H1 (cell line): ENCODE data around the gene STXBP4. TPM values are rescaled to one million over a fixed set of nuclear protein-coding genes. Genes with fewer than 3 reads are reported as not detected.

Experiments
- CTCF ChIA-PET: fragments of 300-600 bp; sonication (Branson Sonifier 250); formaldehyde crosslinking; loops from one replicate; lab custom pipeline; 2021; ENCODE audit not compliant: partially characterized antibody; lab: Charles Lee
- POLR2A ChIA-PET: fragments of 300-600 bp; sonication (Branson Sonifier 250); formaldehyde crosslinking; loops from one replicate; lab custom pipeline; 2021; ENCODE audit warnings: inconsistent platforms; ENCODE audit not compliant: partially characterized antibody; lab: Charles Lee
- DNase-seq, 2 experiments: peaks; one replicate each; pipeline versions ENCODE4 v3.0.0 to v3.0.0-alpha.2; 2010 to 2022; ENCODE audit warnings: low spot score in 2 of 2, low read depth in 1 of 2, mixed read lengths in 1 of 2
- FAIRE-seq: peaks from 2 replicates; lab custom pipeline; 2011; peaks lifted over from hg19 to GRCh38; lab: Jason Lieb, UNC
- H2AFZ ChIP-seq: 2 replicates; pipeline ENCODE4 v1.8.1; 2012; ENCODE audit warnings: low read length, inconsistent platforms
- H2AK5ac ChIP-seq: 2 replicates; pipeline ENCODE4 v1.6.1; 2013; ENCODE audit warnings: low read depth, low read length
- H2BK120ac ChIP-seq: replicated peaks from 2 replicates; pipeline ENCODE3; 2013; ENCODE audit warnings: low read depth, low read length, inconsistent platforms
- H2BK12ac ChIP-seq: 2 replicates; pipeline ENCODE4 v1.6.1; 2013; ENCODE audit warnings: low read depth, low read length
- H2BK15ac ChIP-seq: 2 replicates; pipeline ENCODE4 v1.6.1; 2013; ENCODE audit warnings: low read length
- H2BK20ac ChIP-seq: 2 replicates; pipeline ENCODE4 v1.6.1; 2013; ENCODE audit warnings: low read length
- H2BK5ac ChIP-seq: 2 replicates; pipeline ENCODE4 v1.6.1; 2013; ENCODE audit warnings: low read depth, low read length
- H3K14ac ChIP-seq: 2 replicates; pipeline ENCODE4 v1.6.1; 2013; ENCODE audit warnings: inconsistent platforms; ENCODE audit not compliant: insufficient read length
- H3K18ac ChIP-seq: 2 replicates; pipeline ENCODE4 v1.6.1; 2013; ENCODE audit warnings: low read length; ENCODE audit errors: extremely low read depth
- H3K23ac ChIP-seq: 2 replicates; pipeline ENCODE4 v1.6.1; 2013; ENCODE audit warnings: inconsistent platforms; ENCODE audit not compliant: insufficient read length
- H3K23me2 ChIP-seq: 2 replicates; pipeline ENCODE4 v1.6.1; 2013; ENCODE audit warnings: low read depth, low read length
- H3K27ac ChIP-seq: 2 replicates; pipeline ENCODE4 v1.6.1; 2011; ENCODE audit warnings: low read depth, low read length, inconsistent platforms
- H3K27me3 ChIP-seq, 4 experiments: replicated peaks in 1 of 4; 1 replicate in 1 of 4; 2 replicates in 3 of 4; pipeline versions ENCODE4 v1.6.1 to v1.8.1; 2011 to 2013; ENCODE audit warnings: low read length in 3 of 4, mild to moderate bottlenecking in 3 of 4, inconsistent platforms in 2 of 4, mixed read lengths in 2 of 4, moderate library complexity in 1 of 4; ENCODE audit not compliant: control insufficient read depth in 3 of 4, insufficient read depth in 3 of 4; ENCODE audit errors: extremely low read depth in 1 of 4
- H3K36me3 ChIP-seq, 4 experiments: 2 replicates each; pipeline versions ENCODE4 v1.6.1 to v1.8.1; 2011 to 2013; ENCODE audit warnings: mild to moderate bottlenecking in 4 of 4, low read length in 3 of 4, moderate library complexity in 2 of 4, control low read depth in 1 of 4, inconsistent platforms in 1 of 4; ENCODE audit not compliant: insufficient read depth in 4 of 4, control insufficient read depth in 2 of 4
- H3K4ac ChIP-seq: replicated peaks from 2 replicates; pipeline ENCODE3; 2013; ENCODE audit warnings: low read length, low read depth, mixed read lengths, inconsistent platforms; ENCODE audit not compliant: insufficient read length
- H3K4me1 ChIP-seq, 4 experiments: replicated peaks in 1 of 4; 1 replicate in 1 of 4; 2 replicates in 3 of 4; pipeline versions ENCODE4 v1.6.1 to v1.8.1; 2011 to 2013; ENCODE audit warnings: low read length in 3 of 4, inconsistent platforms in 2 of 4, mixed read lengths in 1 of 4; ENCODE audit not compliant: insufficient read depth in 4 of 4, control insufficient read depth in 3 of 4
- H3K4me2 ChIP-seq, 2 experiments: 2 replicates each; pipeline versions ENCODE4 v1.6.1 to v1.8.1; 2011 to 2013; ENCODE audit warnings: low read depth in 2 of 2, low read length in 2 of 2, control low read depth in 1 of 2, inconsistent platforms in 1 of 2, mild to moderate bottlenecking in 1 of 2; ENCODE audit not compliant: insufficient read depth in 1 of 2
- H3K4me3 ChIP-seq, 4 experiments: fragments of 200-600, 300-600 bp in 1 of 4; sonication (generic), shearing (Covaris generic), sonication (Bioruptor Twin) in 1 of 4; 2 replicates each; pipeline versions ENCODE4 v1.5.1 to v1.8.1; 2011 to 2016; ENCODE audit warnings: low read length in 4 of 4, low read depth in 3 of 4, control low read depth in 2 of 4, inconsistent platforms in 2 of 4, mild to moderate bottlenecking in 2 of 4, mixed read lengths in 1 of 4, moderate library complexity in 1 of 4; ENCODE audit not compliant: insufficient read depth in 2 of 4; ENCODE audit errors: extremely low read depth in 1 of 4
- H3K56ac ChIP-seq: replicated peaks from 2 replicates; pipeline ENCODE3; 2013; ENCODE audit warnings: low read depth, mild to moderate bottlenecking, mixed read lengths, low read length, inconsistent platforms; ENCODE audit not compliant: insufficient read length
- H3K79me1 ChIP-seq: 2 replicates; pipeline ENCODE4 v1.6.1; 2013; ENCODE audit warnings: low read depth, low read length, control low read depth
- H3K79me2 ChIP-seq, 2 experiments: 2 replicates each; pipeline versions ENCODE4 v1.6.1 to v1.8.1; 2012 to 2013; ENCODE audit warnings: low read length in 2 of 2, mild to moderate bottlenecking in 2 of 2, inconsistent platforms in 1 of 2; ENCODE audit not compliant: insufficient read depth in 2 of 2, control insufficient read depth in 1 of 2
- H3K9ac ChIP-seq, 4 experiments: replicated peaks in 1 of 4; 1 replicate in 1 of 4; 2 replicates in 3 of 4; pipeline versions ENCODE4 v1.6.1 to v1.8.1; 2011 to 2013; ENCODE audit warnings: low read depth in 3 of 4, low read length in 3 of 4, control low read depth in 2 of 4, mild to moderate bottlenecking in 2 of 4, moderate library complexity in 2 of 4, inconsistent platforms in 1 of 4; ENCODE audit errors: extremely low read depth in 1 of 4
- H3K9me3 ChIP-seq, 2 experiments: 2 replicates each; pipeline versions ENCODE4 v1.6.1 to v1.8.1; 2012 to 2013; ENCODE audit warnings: mild to moderate bottlenecking in 2 of 2, moderate library complexity in 2 of 2, control low read depth in 1 of 2, inconsistent platforms in 1 of 2, low read depth in 1 of 2, low read length in 1 of 2, mixed read lengths in 1 of 2; ENCODE audit not compliant: insufficient read depth in 2 of 2
- H4K20me1 ChIP-seq, 2 experiments: replicated peaks in 1 of 2; 2 replicates each; pipeline versions ENCODE3 to v1.8.1; 2011 to 2013; ENCODE audit warnings: inconsistent platforms in 2 of 2, low read length in 2 of 2, mild to moderate bottlenecking in 1 of 2; ENCODE audit not compliant: insufficient read depth in 2 of 2, control insufficient read depth in 1 of 2
- H4K5ac ChIP-seq: 2 replicates; pipeline ENCODE4 v1.6.1; 2013; ENCODE audit warnings: low read length, low read depth, mixed read lengths, inconsistent platforms; ENCODE audit not compliant: insufficient read length
- H4K8ac ChIP-seq: 2 replicates; pipeline ENCODE4 v1.8.0; 2013; ENCODE audit warnings: mild to moderate bottlenecking, moderate library complexity, low read length, inconsistent platforms; ENCODE audit not compliant: insufficient read depth; ENCODE audit errors: extremely low read depth
- H4K91ac ChIP-seq: replicated peaks from 2 replicates; pipeline ENCODE3; 2013; ENCODE audit warnings: low read length, mixed read lengths, inconsistent platforms; ENCODE audit not compliant: insufficient read length
- ATF3 ChIP-seq: IDR thresholded peaks from 2 replicates; pipeline ENCODE4 v1.6.1; 2011; ENCODE audit warnings: low read depth, mild to moderate bottlenecking, low read length; ENCODE audit not compliant: insufficient read depth
- CTCF ChIP-seq, 3 experiments: IDR thresholded peaks; 1 replicate in 2 of 3; 2 replicates in 1 of 3; pipeline versions ENCODE4 v1.5.1 to v1.6.1; 2011; ENCODE audit warnings: low read length in 3 of 3, mild to moderate bottlenecking in 3 of 3, inconsistent platforms in 2 of 3, low read depth in 1 of 3, moderate library complexity in 1 of 3; ENCODE audit not compliant: insufficient read depth in 1 of 3; ENCODE audit errors: control extremely low read depth in 1 of 3
- EGR1 ChIP-seq: IDR thresholded peaks from 2 replicates; pipeline ENCODE4 v1.6.1; 2011; ENCODE audit warnings: low read depth, low read length, borderline replicate concordance
- SP1 ChIP-seq: IDR thresholded peaks from 2 replicates; pipeline ENCODE4 v1.6.1; 2011; ENCODE audit warnings: low read depth, low read length
- WGBS, 2 experiments: shearing (Covaris generic) in 1 of 2; methylation state at CpG; one replicate each; pipeline versions ENCODE4 v1.1.6 to v1.1.7; 2013 to 2015; ENCODE audit warnings: low lambda C conversion rate in 2 of 2, mixed read lengths in 2 of 2, inconsistent platforms in 1 of 2, low coverage in 1 of 2, missing lambda C conversion rate in 1 of 2; ENCODE audit not compliant: insufficient replicate concordance in 2 of 2, insufficient coverage in 1 of 2, insufficient read length in 1 of 2; ENCODE audit errors: extremely low coverage in 1 of 2, missing lambda C conversion rate in 1 of 2; 5-methylcytosine and 5-hydroxymethylcytosine counted together
- polyA plus RNA-seq, 7 experiments: library from polyadenylated mRNA; depleted of rRNA in 3 of 7; stranded (reverse) in 5 of 7; unstranded in 2 of 7; fragments of >200 nt in 5 of 7; fragments of 200-250 nt in 2 of 7; gene quantifications; 1 replicate in 5 of 7; 2 replicates in 1 of 7; 4 replicates in 1 of 7; pipeline versions ENCODE4 v1.2.1 to v1.2.3, GENCODE V29; 2011 to 2013; ENCODE audit warnings: missing spikeins in 2 of 7, mixed read lengths in 2 of 7
- total RNA-seq: library from RNA; stranded (reverse); fragmentation: NEBNext Ultra II Directional; extraction: Animal tissue kit (Norgen Biotek cat#: 25700); gene quantifications from 2 replicates; pipeline ENCODE4 v1.2.1, GENCODE V29; 2021

The STXBP4 gene
- total and polyA plus RNA-seq, 2 of the 8 experiments (the other 6 are each of a cell fraction or from before 2014, with no cell fraction given) = 3.2 to 18.5 TPM

GRCh38 chr17:55133583-55133982, 165.0 kb downstream of the STXBP4 start:
- POLR2A ChIA-PET = no interaction called here
- Histone ChIP-seq H3K18ac (no peak overlapping the region), H3K4me2 (no peak overlapping the region), H4K5ac (no peak overlapping the region), H3K4me3 (no peak overlapping the region), H2BK20ac (no peak overlapping the region), H4K8ac (no peak overlapping the region), H2BK5ac (no peak overlapping the region), H4K91ac (no peak overlapping the region), H3K14ac (no peak overlapping the region), H3K4ac (no peak overlapping the region), H3K23ac (no peak overlapping the region), H2AK5ac (no peak overlapping the region), H2BK15ac (no peak overlapping the region), H2BK12ac (no peak overlapping the region), H3K4me1 (no peaks in the 10 kb centered on the region), H3K9ac (no peak overlapping the region), H3K23me2 (no peaks in the 10 kb centered on the region), H3K79me2 (no peaks in the 10 kb centered on the region), H2BK120ac (no peak overlapping the region), H3K36me3 (no peaks in the 10 kb centered on the region), H3K79me1 (no peaks in the 10 kb centered on the region), H3K9me3 (no peaks in the 10 kb centered on the region), H3K27me3 (no peaks in the 10 kb centered on the region), H3K27ac (no peak overlapping the region), H3K56ac (no peak overlapping the region), H4K20me1 (no peaks in the 10 kb centered on the region), H2AFZ (no peak overlapping the region)
- no peak for DNase-seq
- WGBS, 2 experiments = 68% methylated on average over 2 of the region's 2 CpGs; no CpG with 5 or more reads in 1 of the 2 experiments
- no peak for FAIRE-seq
- no peak for TF ChIP-seq CTCF (IDR thresholded peaks at IDR 0.05; ENCODE audit: control extremely low read depth in 1 of 3, insufficient read depth in 1 of 3, low read depth in 1 of 3, low read length in 3 of 3)
- no peak for TF ChIP-seq ATF3
- TF ChIP-seq SP1 = no peak
- TF ChIP-seq EGR1 = no peak
- CTCF ChIA-PET = interaction anchor here (0.7 to 1.9 kb wide), 2 partner anchors 12 to 128 kb away, joined by 3 to 5 read pairs; no protein-coding TSS in a partner anchor
